ENCODE measurements around the gene PAQR8.

DNA sequence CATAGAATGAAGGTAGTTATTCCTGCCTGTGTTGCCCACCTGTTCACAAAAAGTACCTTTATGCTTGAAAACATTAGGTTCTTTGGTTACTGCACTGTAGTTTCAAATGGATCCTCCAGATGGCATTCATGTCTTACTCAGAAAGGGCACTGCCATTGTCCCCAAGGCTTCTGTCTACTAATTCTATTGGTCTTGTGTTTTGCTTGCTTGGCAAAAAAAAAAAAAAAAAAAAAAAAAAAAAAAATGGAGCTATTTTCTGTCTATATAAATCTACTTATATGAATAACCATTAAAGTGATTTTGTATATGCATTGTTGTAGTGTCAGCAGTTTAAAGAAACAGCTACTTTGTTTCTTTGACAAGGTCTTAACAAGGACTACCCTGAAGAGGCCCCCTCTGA is 45.5 kb downstream of the PAQR8 start:
- TF ChIP-seq, protein P1, sequence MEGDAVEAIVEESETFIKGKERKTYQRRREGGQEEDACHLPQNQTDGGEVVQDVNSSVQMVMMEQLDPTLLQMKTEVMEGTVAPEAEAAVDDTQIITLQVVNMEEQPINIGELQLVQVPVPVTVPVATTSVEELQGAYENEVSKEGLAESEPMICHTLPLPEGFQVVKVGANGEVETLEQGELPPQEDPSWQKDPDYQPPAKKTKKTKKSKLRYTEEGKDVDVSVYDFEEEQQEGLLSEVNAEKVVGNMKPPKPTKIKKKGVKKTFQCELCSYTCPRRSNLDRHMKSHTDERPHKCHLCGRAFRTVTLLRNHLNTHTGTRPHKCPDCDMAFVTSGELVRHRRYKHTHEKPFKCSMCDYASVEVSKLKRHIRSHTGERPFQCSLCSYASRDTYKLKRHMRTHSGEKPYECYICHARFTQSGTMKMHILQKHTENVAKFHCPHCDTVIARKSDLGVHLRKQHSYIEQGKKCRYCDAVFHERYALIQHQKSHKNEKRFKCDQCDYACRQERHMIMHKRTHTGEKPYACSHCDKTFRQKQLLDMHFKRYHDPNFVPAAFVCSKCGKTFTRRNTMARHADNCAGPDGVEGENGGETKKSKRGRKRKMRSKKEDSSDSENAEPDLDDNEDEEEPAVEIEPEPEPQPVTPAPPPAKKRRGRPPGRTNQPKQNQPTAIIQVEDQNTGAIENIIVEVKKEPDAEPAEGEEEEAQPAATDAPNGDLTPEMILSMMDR (conservative IDR thresholded peaks at IDR 0.05 in 1 of 2, IDR thresholded peaks at IDR 0.05 in 1 of 2; ENCODE audit: low read depth in 1 of 2, low read length in 2 of 2), result peak; percentile 47 to 55
- TF ChIP-seq EZH2 (IDR thresholded peaks at IDR 0.05; ENCODE audit: low read length, missing control alignments), result no peak
